ENCODE measurements around the gene MAPK8IP1. TPM values are rescaled to one million over a fixed set of nuclear protein-coding genes. Genes with fewer than 3 reads are reported as not detected.
A peak's percentile ranks its signal among the peaks of the same experiment; 100 is the strongest.
"Not testable (repeated sequence)": the region's sequence is repeated elsewhere in the genome, so short reads cannot be mapped to it uniquely, and the experiment has no call there.

The MAPK8IP1 gene
- total RNA-seq, 1 experiment from 2014 or later = 6.6 TPM

GRCh38 chr11:45889966-45890365 is 4.5 kb downstream of the MAPK8IP1 start:
- no peak for DNase-seq (ENCODE audit: low read depth)

DNA sequence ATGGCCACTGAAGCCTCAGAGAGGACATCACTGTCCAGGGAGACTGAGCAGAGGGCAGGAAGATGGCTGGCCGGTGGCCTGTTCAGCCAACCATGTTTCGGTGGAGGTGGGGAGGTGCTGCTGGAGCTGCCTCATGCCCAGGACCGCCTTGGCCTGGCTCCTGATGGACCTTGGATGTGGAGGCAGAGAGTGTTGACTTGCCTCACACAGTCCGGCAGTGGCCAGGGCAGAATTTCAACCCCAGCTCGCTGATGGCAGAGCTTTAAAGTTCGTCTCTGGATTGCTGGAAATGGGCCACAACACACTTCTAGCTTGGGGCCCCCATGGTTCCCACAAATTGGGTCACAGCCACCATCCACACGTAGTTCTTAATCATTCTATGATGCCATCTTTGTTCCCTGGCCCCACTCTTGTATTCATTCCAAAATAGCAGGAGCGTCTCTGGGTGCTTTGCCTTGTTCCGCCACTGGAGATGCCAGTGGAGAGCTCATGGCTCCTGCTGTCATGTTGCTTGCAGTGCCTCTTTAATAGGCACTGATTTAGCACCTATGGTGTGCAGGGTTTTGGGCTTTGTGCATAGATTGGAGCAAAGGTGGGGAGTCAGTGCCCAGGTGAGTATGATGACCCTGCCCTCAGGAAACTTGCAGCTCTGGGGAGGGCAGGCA is 5.6 kb downstream of the MAPK8IP1 start:
- DNase-seq (ENCODE audit: low read depth) = no peak

- DNase-seq (ENCODE audit: low read depth) = no peak
Measured at GRCh38 chr11:45892856-45893255, 7.4 kb downstream of the MAPK8IP1 start.

DNA sequence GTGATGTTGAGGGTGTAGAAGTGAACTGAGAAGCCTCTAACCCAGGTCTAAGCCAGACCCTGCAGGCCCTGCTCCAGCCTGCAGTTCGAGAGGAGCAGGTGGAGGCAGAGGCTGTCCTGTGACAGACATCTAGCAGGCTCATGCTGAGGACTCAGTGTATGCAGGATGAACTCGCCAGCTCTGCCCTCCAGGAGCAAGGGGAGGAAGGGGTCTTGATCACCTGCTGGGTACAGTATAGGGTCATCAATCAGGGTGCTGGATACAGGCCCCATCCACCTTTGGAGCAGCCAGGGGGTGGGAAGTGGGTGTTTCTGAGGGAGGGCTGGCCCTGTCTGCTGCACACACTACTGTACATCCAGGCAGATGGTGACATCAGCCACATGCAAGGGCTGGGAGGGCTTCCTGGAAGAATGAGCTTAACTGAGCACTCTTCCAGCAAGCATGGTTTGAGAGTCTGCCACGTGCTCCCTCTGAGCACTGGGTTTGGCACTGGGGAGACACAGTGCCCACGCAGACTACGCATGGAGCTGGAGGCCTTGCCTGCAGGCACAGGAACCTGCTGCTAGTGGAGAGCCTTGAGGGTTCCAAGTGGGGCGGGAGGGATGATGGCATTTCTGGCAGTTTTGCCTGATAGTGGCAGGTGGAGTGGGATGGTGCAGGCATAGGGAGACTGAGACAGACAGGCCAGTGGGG is 9.2 kb downstream of the MAPK8IP1 start:
- no peak for DNase-seq (ENCODE audit: low read depth)

GRCh38 chr11:45895553-45896259 is 10.3 kb downstream of the MAPK8IP1 start:
- no peak for DNase-seq (ENCODE audit: low read depth)

DNA sequence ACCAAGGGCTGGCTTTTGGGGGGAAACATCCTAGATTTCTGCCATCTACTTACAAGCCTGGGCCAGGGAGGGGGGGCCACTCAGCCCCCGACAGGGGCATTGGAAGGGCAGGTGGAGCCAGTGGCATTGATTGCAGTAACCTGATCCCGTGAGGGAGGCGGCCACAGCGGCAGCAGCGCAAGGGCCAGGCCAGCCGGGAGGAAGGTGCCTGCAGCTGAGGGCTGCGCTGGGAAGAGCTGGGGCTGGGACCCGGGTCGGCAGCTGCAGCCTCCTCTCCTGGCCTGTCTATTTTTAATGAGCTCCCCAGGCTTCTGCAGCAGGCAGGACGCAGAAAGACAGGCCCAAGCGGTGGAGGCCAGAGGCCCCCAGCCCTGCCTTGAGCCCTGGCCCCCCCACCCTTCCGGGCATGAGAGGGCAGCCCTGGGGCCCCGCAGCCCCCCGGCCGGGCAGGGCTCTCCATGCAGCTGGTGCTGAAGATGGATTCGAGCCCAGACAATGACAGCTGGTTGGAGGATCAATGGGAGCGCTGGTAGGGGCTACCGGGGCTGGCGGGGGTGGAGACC is 11.1 kb downstream of the MAPK8IP1 start:
- no peak for DNase-seq (ENCODE audit: low read depth)

GRCh38 chr11:45897556-45897955 is 12.1 kb downstream of the MAPK8IP1 start:
- no peak for DNase-seq (ENCODE audit: low read depth)

DNA sequence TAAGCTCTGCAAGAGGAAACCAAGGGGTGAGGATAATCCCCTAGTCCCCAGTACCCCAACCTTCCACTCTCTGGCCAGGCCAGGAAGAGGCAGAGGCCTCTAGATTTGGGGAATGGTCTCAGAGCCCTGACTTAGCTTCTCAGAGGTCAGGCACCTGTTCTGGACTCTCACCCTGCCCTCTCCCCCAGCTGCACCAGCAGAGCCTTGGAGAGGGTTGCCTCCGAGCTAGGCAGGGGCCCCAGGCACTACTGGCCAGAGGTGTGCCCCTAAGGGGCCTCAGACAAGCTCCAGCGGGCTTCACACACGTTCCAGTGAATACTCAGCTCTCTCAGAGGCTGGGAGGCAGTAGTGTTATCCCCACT is 13.6 kb downstream of the MAPK8IP1 start:
- no peak for DNase-seq (ENCODE audit: low read depth)

DNA sequence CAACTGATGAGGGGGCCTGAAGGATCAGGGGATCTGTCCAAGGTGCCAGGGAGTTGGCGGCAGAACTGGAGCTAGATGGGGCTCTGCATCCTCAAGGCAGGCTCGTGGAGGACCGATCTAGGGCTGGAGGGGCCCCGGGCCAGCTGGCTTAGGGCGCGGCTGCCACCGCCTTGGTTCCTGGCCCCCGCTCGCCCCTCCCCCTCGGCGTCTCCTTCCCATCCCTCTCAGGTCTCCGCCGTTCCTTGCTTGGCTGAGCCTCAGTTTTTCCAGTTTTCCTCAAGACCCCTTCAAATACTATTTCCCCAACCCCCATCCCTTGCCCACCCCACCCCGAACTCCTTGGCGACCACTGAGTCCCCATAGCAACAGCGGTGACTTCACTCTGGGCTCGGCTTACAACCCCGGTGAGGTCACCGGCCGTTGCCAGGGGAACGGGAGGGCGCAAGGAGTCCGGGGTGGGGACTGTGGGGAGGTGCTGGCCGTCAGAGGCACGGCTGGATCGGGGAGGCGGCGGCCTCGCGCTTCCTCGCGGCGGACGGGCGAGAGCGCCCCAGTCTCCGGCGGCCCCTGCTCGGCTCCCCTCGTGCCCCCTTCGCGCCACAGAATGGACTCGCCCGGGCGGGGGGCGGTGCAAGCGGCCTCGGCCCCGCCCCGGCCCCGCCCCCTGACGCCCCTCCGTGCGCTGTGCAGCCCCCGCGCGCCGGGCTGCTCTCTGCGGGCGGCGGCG is 14.2 kb downstream of the MAPK8IP1 start:
- peak; percentile 94 for DNase-seq (ENCODE audit: low read depth)

GRCh38 chr11:45900175-45900800 is 14.8 kb downstream of the MAPK8IP1 start:
- not testable (repeated sequence) for DNase-seq (ENCODE audit: low read depth)

DNA sequence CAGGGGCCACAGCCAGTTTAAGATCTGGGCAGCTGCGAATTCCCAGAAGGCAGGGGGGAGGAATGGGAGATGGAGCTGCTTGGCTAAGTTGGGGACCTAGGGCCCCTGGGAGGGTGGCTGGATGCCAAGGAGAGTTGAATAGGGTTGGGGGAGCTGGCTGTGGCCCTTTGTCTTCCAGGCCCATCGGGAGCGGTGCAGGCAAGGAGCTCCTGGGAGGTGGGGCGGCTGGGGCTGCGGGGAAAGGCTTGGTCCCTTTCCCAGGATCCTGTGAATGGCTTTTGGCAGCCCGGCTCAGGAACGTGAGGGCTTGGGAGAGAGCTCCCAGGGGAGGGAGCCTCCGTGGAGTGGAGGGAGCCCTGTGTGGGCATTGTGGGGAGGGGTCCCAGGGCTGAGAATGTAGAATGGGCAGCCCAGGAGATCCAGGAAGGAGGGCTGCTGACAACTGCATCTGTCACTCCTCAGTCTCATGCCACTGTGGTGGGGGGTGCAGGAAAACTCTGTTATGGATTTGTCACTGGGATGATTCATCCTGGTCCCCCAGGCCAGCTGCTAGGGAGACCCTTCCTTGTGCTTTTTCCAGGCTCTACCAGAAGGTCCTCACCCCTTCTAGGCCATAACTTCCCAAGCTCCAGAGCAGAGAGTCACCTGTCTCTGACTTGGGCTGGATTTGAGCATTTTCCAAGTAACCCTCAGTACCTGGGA is 15.6 kb downstream of the MAPK8IP1 start:
- DNase-seq (ENCODE audit: low read depth) = no peak

GRCh38 chr11:45901626-45902025 is 16.2 kb downstream of the MAPK8IP1 start:
- DNase-seq (ENCODE audit: low read depth) = no peak

GRCh38 chr11:45902452-45903380 is 17.3 kb downstream of the MAPK8IP1 start:
- no peak for DNase-seq (ENCODE audit: low read depth)

DNA sequence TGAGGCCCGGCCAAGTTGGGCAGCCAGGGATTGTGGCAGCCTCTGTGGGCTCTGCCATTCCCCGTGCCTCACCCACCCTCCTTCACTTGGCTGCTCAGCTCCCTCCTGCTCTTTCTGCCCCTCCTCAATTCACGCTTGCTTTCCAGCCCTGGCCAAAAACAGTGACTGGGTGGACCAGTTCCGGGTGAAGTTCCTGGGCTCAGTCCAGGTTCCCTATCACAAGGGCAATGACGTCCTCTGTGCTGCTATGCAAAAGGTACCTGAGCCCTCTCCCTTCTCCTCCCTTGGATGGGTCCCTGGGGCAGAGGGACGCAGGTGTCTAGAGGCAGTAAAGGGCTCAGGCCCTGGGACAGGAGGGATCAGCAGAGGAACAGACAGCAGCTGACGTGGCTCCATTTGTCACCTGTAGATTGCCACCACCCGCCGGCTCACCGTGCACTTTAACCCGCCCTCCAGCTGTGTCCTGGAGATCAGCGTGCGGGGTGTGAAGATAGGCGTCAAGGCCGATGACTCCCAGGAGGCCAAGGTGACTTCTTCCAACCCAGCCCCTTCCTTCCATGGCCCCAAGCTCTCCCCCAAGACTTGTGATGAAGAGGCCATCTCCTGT is 19.0 kb downstream of the MAPK8IP1 start:
- DNase-seq (ENCODE audit: low read depth) = no peak

DNA sequence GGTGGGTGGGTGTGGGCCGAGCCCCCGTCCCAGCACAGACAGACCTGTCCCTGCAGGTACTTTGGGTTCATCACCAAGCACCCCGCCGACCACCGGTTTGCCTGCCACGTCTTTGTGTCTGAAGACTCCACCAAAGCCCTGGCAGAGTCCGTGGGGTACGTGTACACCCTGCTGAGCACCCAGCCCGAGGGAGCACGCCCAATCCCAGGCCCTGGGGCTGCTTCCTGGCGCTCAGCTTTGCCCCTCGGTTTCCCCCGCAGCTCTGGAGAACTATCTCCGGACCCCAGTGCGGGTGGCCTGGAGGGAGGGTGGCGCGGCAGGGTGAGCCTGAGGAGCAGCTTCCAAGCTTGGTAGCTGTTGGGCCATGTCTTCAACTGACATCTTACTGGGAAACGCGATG is 19.6 kb downstream of the MAPK8IP1 start:
- DNase-seq (ENCODE audit: low read depth) = no peak

- not testable (repeated sequence) for DNase-seq (ENCODE audit: low read depth)
Measured at GRCh38 chr11:45905576-45905975, 20.1 kb downstream of the MAPK8IP1 start.

DNA sequence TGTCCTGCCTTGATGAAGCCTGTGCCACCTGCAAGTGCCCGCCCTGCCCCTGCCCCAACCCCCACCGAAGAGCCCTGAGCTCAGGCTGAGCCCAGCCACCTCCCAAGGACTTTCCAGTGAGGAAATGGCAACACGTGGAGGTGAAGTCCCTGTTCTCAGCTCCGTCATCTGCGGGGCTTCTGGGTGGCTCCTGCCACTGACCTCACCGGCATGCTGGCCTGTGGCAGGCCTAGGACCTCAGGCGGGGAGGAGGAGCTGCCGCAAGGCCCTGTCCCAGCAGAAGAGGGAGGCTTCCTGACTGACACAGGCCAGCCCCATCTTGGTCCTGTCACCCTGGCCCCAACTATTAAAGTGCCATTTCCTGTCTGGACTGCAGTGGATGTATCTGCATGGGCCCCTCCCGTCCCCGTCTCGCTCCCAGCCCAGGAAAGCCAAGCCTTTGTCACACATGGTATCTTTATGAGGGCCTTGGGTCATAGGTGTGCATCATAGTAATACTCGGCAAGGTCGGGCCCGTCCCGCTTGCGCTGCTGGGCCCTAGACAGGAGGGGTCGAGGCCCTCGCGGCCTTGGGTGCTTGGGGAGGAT is 20.7 kb downstream of the MAPK8IP1 start:
- no peak for DNase-seq (ENCODE audit: low read depth)

- no peak for DNase-seq (ENCODE audit: low read depth)
Measured at GRCh38 chr11:45906965-45907611, 21.6 kb downstream of the MAPK8IP1 start, which contains the start of gene FREY1. Gene FREY1, minus strand, starts transcription at chr11:45907271. Its CDS starts 26 bp downstream, at chr11:45907245.
